ENCODE results near the gene EIF2AK3.

EIF2AK3 gene

DNA sequence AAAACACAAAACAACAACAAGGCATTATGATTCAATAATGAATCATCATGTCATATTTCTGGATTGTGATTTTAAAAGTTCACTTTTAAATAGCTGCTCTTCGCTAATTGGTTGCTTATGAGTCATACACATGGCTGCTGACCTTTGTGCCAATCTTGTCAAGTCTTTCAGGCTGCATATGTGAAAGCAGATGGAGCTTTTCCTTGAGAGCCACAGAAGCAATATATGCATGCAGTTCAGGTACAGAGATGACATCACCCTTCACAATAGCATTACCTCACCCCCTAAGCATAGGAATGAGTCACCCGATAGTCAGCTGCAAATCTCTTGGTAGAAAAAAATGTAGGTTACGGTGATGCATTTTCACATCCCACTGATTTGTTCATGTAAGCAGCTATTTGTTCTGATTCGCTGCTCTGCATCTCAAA, 27.2 kb downstream of the EIF2AK3 start (continued):
- TF ChIP-seq, protein P1, sequence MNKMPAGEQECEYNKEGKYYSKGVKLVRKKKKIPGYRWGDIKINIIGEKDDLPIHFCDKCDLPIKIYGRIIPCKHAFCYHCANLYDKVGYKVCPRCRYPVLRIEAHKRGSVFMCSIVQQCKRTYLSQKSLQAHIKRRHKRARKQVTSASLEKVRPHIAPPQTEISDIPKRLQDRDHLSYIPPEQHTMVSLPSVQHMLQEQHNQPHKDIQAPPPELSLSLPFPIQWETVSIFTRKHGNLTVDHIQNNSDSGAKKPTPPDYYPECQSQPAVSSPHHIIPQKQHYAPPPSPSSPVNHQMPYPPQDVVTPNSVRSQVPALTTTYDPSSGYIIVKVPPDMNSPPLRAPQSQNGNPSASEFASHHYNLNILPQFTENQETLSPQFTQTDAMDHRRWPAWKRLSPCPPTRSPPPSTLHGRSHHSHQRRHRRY (tag by site-specific recombination; IDR thresholded peaks at IDR 0.05) = no peak
- no peak for TF ChIP-seq ZNF416 (tag by site-specific recombination; IDR thresholded peaks at IDR 0.05)
- TF ChIP-seq, protein P2, sequence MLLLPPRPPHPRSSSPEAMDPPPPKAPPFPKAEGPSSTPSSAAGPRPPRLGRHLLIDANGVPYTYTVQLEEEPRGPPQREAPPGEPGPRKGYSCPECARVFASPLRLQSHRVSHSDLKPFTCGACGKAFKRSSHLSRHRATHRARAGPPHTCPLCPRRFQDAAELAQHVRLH (tag by site-specific recombination; IDR thresholded peaks at IDR 0.05) = no peak
- TF ChIP-seq ZNF248 (tag by site-specific recombination; IDR thresholded peaks at IDR 0.05) = no peak
- TF ChIP-seq YY1 (tag by site-specific recombination; IDR thresholded peaks at IDR 0.05) = no peak
- TF ChIP-seq ZNF514 (tag by site-specific recombination; IDR thresholded peaks at IDR 0.05) = no peak
- no peak for TF ChIP-seq ZNF23 (tag by site-specific recombination; IDR thresholded peaks at IDR 0.05; ENCODE audit: borderline replicate concordance)
- TF ChIP-seq, protein P3, sequence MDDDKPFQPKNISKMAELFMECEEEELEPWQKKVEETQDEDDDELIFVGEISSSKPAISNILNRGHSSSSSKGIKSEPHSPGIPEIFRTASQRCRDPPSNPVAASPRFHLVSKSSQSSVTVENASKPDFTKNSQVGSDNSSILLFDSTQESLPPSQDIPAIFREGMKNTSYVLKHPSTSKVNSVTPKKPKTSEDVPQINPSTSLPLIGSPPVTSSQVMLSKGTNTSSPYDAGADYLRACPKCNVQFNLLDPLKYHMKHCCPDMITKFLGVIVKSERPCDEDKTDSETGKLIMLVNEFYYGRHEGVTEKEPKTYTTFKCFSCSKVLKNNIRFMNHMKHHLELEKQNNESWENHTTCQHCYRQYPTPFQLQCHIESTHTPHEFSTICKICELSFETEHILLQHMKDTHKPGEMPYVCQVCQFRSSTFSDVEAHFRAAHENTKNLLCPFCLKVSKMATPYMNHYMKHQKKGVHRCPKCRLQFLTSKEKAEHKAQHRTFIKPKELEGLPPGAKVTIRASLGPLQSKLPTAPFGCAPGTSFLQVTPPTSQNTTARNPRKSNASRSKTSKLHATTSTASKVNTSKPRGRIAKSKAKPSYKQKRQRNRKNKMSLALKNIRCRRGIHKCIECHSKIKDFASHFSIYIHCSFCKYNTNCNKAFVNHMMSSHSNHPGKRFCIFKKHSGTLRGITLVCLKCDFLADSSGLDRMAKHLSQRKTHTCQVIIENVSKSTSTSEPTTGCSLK (tag by site-specific recombination; IDR thresholded peaks at IDR 0.05) = no peak
- TF ChIP-seq ZBTB48 (tag by site-specific recombination; IDR thresholded peaks at IDR 0.05) = no peak
- TF ChIP-seq ZNF292 (tag by site-specific recombination; IDR thresholded peaks at IDR 0.05; ENCODE audit: borderline replicate concordance, low read depth) = no peak
- TF ChIP-seq ZNF629 (tag by site-specific recombination; IDR thresholded peaks at IDR 0.05) = peak; percentile 97
- no peak for TF ChIP-seq ZNF211 (tag by site-specific recombination; IDR thresholded peaks at IDR 0.05; ENCODE audit: low read depth)
- TF ChIP-seq ZNF521 (tag by site-specific recombination; IDR thresholded peaks at IDR 0.05) = no peak
- TF ChIP-seq GLI2 (tag by site-specific recombination; IDR thresholded peaks at IDR 0.05; ENCODE audit: borderline replicate concordance, low read depth) = no peak
- TF ChIP-seq KLF7 (tag by site-specific recombination; IDR thresholded peaks at IDR 0.05; ENCODE audit: borderline replicate concordance) = no peak
- TF ChIP-seq GLI4 (tag by site-specific recombination; IDR thresholded peaks at IDR 0.05) = no peak
- TF ChIP-seq, protein P4, sequence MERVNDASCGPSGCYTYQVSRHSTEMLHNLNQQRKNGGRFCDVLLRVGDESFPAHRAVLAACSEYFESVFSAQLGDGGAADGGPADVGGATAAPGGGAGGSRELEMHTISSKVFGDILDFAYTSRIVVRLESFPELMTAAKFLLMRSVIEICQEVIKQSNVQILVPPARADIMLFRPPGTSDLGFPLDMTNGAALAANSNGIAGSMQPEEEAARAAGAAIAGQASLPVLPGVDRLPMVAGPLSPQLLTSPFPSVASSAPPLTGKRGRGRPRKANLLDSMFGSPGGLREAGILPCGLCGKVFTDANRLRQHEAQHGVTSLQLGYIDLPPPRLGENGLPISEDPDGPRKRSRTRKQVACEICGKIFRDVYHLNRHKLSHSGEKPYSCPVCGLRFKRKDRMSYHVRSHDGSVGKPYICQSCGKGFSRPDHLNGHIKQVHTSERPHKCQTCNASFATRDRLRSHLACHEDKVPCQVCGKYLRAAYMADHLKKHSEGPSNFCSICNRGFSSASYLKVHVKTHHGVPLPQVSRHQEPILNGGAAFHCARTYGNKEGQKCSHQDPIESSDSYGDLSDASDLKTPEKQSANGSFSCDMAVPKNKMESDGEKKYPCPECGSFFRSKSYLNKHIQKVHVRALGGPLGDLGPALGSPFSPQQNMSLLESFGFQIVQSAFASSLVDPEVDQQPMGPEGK (tag by site-specific recombination; IDR thresholded peaks at IDR 0.05) = peak; percentile 43
- TF ChIP-seq ZNF670 (tag by site-specific recombination; IDR thresholded peaks at IDR 0.05; ENCODE audit: low read depth) = no peak
- TF ChIP-seq, protein P5, sequence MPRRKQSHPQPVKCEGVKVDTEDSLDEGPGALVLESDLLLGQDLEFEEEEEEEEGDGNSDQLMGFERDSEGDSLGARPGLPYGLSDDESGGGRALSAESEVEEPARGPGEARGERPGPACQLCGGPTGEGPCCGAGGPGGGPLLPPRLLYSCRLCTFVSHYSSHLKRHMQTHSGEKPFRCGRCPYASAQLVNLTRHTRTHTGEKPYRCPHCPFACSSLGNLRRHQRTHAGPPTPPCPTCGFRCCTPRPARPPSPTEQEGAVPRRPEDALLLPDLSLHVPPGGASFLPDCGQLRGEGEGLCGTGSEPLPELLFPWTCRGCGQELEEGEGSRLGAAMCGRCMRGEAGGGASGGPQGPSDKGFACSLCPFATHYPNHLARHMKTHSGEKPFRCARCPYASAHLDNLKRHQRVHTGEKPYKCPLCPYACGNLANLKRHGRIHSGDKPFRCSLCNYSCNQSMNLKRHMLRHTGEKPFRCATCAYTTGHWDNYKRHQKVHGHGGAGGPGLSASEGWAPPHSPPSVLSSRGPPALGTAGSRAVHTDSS (tag by site-specific recombination; IDR thresholded peaks at IDR 0.05) = no peak
- no peak for TF ChIP-seq ZNF157 (tag by site-specific recombination; IDR thresholded peaks at IDR 0.05)
- peak; percentile 72 for TF ChIP-seq KLF10 (tag by site-specific recombination; IDR thresholded peaks at IDR 0.05)
- peak; percentile 62 for TF ChIP-seq ZNF660 (tag by site-specific recombination; IDR thresholded peaks at IDR 0.05)
